SK-N-SH treated with all-trans-retinoic acid at 6 μM for 48 hours (cell line): Measurements from ENCODE around the gene HK2.

Experiments
- ATAC-seq: fragments of 200-7000 bp; cut with Tn5 transposase; 3 replicates; pipeline ENCODE4 v1.9.1; 2020; ENCODE audit warnings: mild to moderate bottlenecking, moderate library complexity
- ARNTL ChIP-seq: fragments of 450-650 bp; formaldehyde crosslinking; IDR thresholded peaks from 2 replicates; pipeline ENCODE4 v1.5.0; 2020; ENCODE audit warnings: low read depth, mild to moderate bottlenecking, moderate library complexity, borderline replicate concordance
- BACH2 ChIP-seq: fragments of 250-450 bp; sonication (Bioruptor Pico); IDR thresholded peaks from 2 replicates; pipeline ENCODE4 v1.9.0; 2021; ENCODE audit warnings: mild to moderate bottlenecking, borderline replicate concordance
- CSDC2 ChIP-seq: fragments of 250-450 bp; sonication (Bioruptor Pico); IDR thresholded peaks from 2 replicates; pipeline ENCODE4 v1.5.0; 2020; ENCODE audit warnings: mild to moderate bottlenecking, moderate library complexity
- ESRRG ChIP-seq: fragments of 250-450 bp; sonication (Bioruptor Pico); IDR thresholded peaks from 2 replicates; pipeline ENCODE4 v1.6.1; 2021; ENCODE audit warnings: mild to moderate bottlenecking
- GLIS3 ChIP-seq: fragments of 250-450 bp; sonication (Bioruptor Pico); IDR thresholded peaks from 2 replicates; pipeline ENCODE4 v1.5.0; 2020; ENCODE audit warnings: mild to moderate bottlenecking, moderate library complexity
- ISL1 ChIP-seq: fragments of 250-450 bp; sonication (Bioruptor Pico); IDR thresholded peaks from 2 replicates; pipeline ENCODE4 v2.1.2; 2022; ENCODE audit warnings: mild to moderate bottlenecking, moderate library complexity
- PPARA ChIP-seq: fragments of 250-450 bp; sonication (Bioruptor Pico); IDR thresholded peaks from 2 replicates; pipeline ENCODE4 v1.5.0; 2020; ENCODE audit warnings: mild to moderate bottlenecking, borderline replicate concordance
- RARB ChIP-seq: fragments of 250-450 bp; sonication (Bioruptor Pico); IDR thresholded peaks from 2 replicates; pipeline ENCODE4 v1.8.0; 2021; ENCODE audit warnings: mild to moderate bottlenecking, moderate library complexity
- SNAI2 ChIP-seq: fragments of 250-450 bp; sonication (Bioruptor Pico); IDR thresholded peaks from 2 replicates; pipeline ENCODE4 v1.5.0; 2020; ENCODE audit warnings: mild to moderate bottlenecking, moderate library complexity
- TOX ChIP-seq: fragments of 250-450 bp; sonication (Bioruptor Pico); IDR thresholded peaks from 2 replicates; pipeline ENCODE4 v1.8.0; 2021; ENCODE audit warnings: mild to moderate bottlenecking, moderate library complexity, borderline replicate concordance
- ZFP3 ChIP-seq: fragments of 250-450 bp; sonication (Bioruptor Pico); IDR thresholded peaks from 2 replicates; pipeline ENCODE4 v1.5.0; 2020; ENCODE audit warnings: mild to moderate bottlenecking, moderate library complexity
- ZFP30 ChIP-seq: fragments of 450-650 bp; formaldehyde crosslinking; IDR thresholded peaks from 2 replicates; pipeline ENCODE4 v1.5.0; 2022; ENCODE audit warnings: mild to moderate bottlenecking, moderate library complexity
- ZNF565 ChIP-seq: fragments of 450-650 bp; formaldehyde crosslinking; conservative IDR thresholded peaks from 2 replicates; pipeline ENCODE4 v1.5.0; 2020; ENCODE audit warnings: low read depth, mild to moderate bottlenecking, moderate library complexity
- ZNF70 ChIP-seq: fragments of 450-650 bp; formaldehyde crosslinking; IDR thresholded peaks from 2 replicates; pipeline ENCODE4 v1.5.0; 2020; ENCODE audit warnings: mild to moderate bottlenecking, moderate library complexity
- ZNF8 ChIP-seq: fragments of 450-650 bp; formaldehyde crosslinking; IDR thresholded peaks from 2 replicates; pipeline ENCODE4 v1.5.0; 2020; ENCODE audit warnings: mild to moderate bottlenecking, moderate library complexity
- TF ChIP-seq, protein P1 (sequence below): fragments of 250-450 bp; sonication (Bioruptor Pico); IDR thresholded peaks from 2 replicates; pipeline ENCODE4 v1.8.0; 2020; ENCODE audit warnings: mild to moderate bottlenecking, moderate library complexity, borderline replicate concordance
- TF ChIP-seq, protein P2 (sequence below): fragments of 250-450 bp; sonication (Bioruptor Pico); IDR thresholded peaks from 2 replicates; pipeline ENCODE4 v1.5.0; 2020; ENCODE audit warnings: mild to moderate bottlenecking, moderate library complexity
- TF ChIP-seq, protein P3 (sequence below): fragments of 250-450 bp; sonication (Bioruptor Pico); IDR thresholded peaks from 2 replicates; pipeline ENCODE4 v1.8.0; 2021; ENCODE audit warnings: low read depth, mild to moderate bottlenecking, moderate library complexity, borderline replicate concordance
- TF ChIP-seq, protein P4 (sequence below): fragments of 250-450 bp; sonication (Bioruptor Pico); IDR thresholded peaks from 2 replicates; pipeline ENCODE4 v1.5.1; 2021; ENCODE audit warnings: mild to moderate bottlenecking, moderate library complexity

The HK2 gene

DNA sequence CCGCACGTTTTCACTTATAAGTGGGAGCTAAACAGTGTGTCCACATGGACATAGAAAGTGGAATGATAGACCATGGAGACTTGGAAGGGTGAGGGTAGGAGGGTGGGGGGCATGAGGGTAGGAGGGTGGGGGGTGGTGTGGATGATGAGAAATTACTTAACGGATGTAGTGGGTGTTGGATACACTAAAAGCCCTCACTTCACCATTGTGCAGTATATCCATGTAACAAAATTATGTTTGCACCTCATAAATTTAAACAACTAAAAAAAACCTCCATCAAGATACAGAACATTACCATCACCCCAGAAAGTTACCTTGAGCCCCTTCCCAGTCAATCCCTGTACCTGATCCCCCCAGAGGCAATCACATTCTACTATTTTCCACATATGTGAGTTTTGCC lies 26.2 kb downstream of the HK2 start (continued):
- TF ChIP-seq, protein P1, sequence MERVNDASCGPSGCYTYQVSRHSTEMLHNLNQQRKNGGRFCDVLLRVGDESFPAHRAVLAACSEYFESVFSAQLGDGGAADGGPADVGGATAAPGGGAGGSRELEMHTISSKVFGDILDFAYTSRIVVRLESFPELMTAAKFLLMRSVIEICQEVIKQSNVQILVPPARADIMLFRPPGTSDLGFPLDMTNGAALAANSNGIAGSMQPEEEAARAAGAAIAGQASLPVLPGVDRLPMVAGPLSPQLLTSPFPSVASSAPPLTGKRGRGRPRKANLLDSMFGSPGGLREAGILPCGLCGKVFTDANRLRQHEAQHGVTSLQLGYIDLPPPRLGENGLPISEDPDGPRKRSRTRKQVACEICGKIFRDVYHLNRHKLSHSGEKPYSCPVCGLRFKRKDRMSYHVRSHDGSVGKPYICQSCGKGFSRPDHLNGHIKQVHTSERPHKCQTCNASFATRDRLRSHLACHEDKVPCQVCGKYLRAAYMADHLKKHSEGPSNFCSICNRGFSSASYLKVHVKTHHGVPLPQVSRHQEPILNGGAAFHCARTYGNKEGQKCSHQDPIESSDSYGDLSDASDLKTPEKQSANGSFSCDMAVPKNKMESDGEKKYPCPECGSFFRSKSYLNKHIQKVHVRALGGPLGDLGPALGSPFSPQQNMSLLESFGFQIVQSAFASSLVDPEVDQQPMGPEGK (CRISPR knock-in tag): no peak
- TF ChIP-seq RARB (CRISPR knock-in tag): no peak
- TF ChIP-seq, protein P2, sequence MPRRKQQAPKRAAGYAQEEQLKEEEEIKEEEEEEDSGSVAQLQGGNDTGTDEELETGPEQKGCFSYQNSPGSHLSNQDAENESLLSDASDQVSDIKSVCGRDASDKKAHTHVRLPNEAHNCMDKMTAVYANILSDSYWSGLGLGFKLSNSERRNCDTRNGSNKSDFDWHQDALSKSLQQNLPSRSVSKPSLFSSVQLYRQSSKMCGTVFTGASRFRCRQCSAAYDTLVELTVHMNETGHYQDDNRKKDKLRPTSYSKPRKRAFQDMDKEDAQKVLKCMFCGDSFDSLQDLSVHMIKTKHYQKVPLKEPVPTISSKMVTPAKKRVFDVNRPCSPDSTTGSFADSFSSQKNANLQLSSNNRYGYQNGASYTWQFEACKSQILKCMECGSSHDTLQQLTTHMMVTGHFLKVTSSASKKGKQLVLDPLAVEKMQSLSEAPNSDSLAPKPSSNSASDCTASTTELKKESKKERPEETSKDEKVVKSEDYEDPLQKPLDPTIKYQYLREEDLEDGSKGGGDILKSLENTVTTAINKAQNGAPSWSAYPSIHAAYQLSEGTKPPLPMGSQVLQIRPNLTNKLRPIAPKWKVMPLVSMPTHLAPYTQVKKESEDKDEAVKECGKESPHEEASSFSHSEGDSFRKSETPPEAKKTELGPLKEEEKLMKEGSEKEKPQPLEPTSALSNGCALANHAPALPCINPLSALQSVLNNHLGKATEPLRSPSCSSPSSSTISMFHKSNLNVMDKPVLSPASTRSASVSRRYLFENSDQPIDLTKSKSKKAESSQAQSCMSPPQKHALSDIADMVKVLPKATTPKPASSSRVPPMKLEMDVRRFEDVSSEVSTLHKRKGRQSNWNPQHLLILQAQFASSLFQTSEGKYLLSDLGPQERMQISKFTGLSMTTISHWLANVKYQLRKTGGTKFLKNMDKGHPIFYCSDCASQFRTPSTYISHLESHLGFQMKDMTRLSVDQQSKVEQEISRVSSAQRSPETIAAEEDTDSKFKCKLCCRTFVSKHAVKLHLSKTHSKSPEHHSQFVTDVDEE (CRISPR knock-in tag): no peak
- TF ChIP-seq ESRRG (CRISPR knock-in tag): no peak
- TF ChIP-seq ZNF565 (CRISPR knock-in tag): no peak

DNA sequence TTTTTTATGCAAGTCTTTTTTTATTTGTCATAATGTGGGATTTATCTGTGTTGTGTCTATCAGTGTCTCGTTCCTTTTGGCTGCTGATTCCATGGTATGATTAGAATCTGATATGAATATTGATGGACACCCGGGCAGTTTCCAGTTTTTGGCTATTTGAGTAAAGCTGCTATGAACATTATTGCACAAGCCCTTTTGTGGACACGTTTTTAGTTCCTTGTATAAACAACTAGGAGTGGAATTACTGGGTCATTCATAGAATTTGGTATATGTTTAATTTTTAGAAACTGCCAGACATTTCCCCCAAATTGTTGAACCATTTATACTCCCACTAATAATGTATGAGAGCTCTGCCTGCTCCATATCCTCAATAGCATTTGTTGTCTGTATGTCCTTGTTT lies 26.6 kb downstream of the HK2 start:
- TF ChIP-seq, protein P1 (CRISPR knock-in tag): no peak
- TF ChIP-seq CSDC2 (no peak), ZFP3 (no peak), ZNF565 (CRISPR knock-in tag) (no peak), ZNF70 (CRISPR knock-in tag) (no peak)
- TF ChIP-seq, protein P2 (CRISPR knock-in tag): no peak
- no peak for ATAC-seq

DNA sequence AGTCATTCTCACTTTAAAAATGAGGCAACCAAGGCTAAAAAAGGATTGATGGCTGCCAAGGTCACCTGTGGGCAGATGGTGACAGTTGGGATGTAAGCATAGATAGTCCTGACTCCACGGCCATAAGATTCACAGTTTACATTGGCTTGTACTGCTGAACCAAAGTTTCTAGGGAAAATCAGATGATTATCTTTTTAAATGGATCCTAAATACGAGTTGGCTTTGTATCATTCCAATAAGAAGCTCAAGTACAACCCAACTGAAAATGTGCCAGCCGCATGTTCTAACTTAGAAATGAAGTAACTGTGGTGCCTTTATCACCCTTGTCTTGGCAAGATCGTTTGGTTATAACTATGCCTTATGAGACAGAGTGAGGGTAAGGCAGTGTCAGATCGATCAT lies 27.6 kb downstream of the HK2 start:
- no peak for TF ChIP-seq ZNF565 (CRISPR knock-in tag)
- no peak for TF ChIP-seq GLIS3 (CRISPR knock-in tag)
- TF ChIP-seq, protein P3, sequence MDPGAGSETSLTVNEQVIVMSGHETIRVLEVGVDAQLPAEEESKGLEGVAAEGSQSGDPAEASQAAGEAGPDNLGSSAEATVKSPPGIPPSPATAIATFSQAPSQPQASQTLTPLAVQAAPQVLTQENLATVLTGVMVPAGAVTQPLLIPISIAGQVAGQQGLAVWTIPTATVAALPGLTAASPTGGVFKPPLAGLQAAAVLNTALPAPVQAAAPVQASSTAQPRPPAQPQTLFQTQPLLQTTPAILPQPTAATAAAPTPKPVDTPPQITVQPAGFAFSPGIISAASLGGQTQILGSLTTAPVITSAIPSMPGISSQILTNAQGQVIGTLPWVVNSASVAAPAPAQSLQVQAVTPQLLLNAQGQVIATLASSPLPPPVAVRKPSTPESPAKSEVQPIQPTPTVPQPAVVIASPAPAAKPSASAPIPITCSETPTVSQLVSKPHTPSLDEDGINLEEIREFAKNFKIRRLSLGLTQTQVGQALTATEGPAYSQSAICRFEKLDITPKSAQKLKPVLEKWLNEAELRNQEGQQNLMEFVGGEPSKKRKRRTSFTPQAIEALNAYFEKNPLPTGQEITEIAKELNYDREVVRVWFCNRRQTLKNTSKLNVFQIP (CRISPR knock-in tag): no peak
- no peak for TF ChIP-seq RARB (CRISPR knock-in tag)
- TF ChIP-seq, protein P1 (CRISPR knock-in tag): no peak
- no peak for TF ChIP-seq ISL1 (CRISPR knock-in tag)
- TF ChIP-seq ESRRG (CRISPR knock-in tag): no peak
- TF ChIP-seq BACH2 (CRISPR knock-in tag): no peak
- no peak for TF ChIP-seq PPARA (CRISPR knock-in tag)
- TF ChIP-seq ARNTL (CRISPR knock-in tag): no peak
- TF ChIP-seq SNAI2 (CRISPR knock-in tag): no peak
- TF ChIP-seq, protein P4, sequence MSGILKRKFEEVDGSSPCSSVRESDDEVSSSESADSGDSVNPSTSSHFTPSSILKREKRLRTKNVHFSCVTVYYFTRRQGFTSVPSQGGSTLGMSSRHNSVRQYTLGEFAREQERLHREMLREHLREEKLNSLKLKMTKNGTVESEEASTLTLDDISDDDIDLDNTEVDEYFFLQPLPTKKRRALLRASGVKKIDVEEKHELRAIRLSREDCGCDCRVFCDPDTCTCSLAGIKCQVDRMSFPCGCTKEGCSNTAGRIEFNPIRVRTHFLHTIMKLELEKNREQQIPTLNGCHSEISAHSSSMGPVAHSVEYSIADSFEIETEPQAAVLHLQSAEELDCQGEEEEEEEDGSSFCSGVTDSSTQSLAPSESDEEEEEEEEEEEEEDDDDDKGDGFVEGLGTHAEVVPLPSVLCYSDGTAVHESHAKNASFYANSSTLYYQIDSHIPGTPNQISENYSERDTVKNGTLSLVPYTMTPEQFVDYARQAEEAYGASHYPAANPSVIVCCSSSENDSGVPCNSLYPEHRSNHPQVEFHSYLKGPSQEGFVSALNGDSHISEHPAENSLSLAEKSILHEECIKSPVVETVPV (CRISPR knock-in tag): no peak
- TF ChIP-seq ZFP30: no peak
- no peak for TF ChIP-seq TOX
- TF ChIP-seq, protein P2 (CRISPR knock-in tag): no peak
- no peak for TF ChIP-seq ZNF8
- ATAC-seq: no peak
